Endodermal cell (in vitro differentiated cells): ENCODE measurements around the gene TTC7B. TPM values are rescaled to one million over a fixed set of nuclear protein-coding genes. Genes with fewer than 3 reads are reported as not detected.

ENCODE experiments used
- DNase-seq: peaks from one replicate; pipeline ENCODE4 v3.0.0-alpha.2; 2017
- H3K27ac ChIP-seq: 2 replicates; pipeline ENCODE4 v1.5.1; 2013; ENCODE audit warnings: mild to moderate bottlenecking, low read depth, low read length, moderate library complexity
- H3K27me3 ChIP-seq: 2 replicates; pipeline ENCODE4 v1.6.1; 2013; ENCODE audit warnings: mild to moderate bottlenecking, low read length, moderate library complexity; ENCODE audit not compliant: insufficient read depth, control insufficient read depth, poor library complexity, severe bottlenecking
- H3K36me3 ChIP-seq: 2 replicates; pipeline ENCODE4 v1.7.0; 2013; ENCODE audit warnings: mild to moderate bottlenecking, low read length, moderate library complexity; ENCODE audit not compliant: control insufficient read depth, insufficient read depth
- H3K4me1 ChIP-seq: one replicate; pipeline ENCODE4 v1.7.0; 2013; ENCODE audit warnings: low read length; ENCODE audit not compliant: control insufficient read depth, insufficient read depth
- H3K4me3 ChIP-seq: 2 replicates; pipeline ENCODE4 v1.5.1; 2013; ENCODE audit warnings: mild to moderate bottlenecking, low read length, moderate library complexity
- H3K9ac ChIP-seq: 2 replicates; pipeline ENCODE4 v1.6.1; 2013; ENCODE audit warnings: mild to moderate bottlenecking, low read length, moderate library complexity; ENCODE audit not compliant: poor library complexity, severe bottlenecking; ENCODE audit errors: extremely low read depth
- H3K9me3 ChIP-seq: 2 replicates; pipeline ENCODE4 v1.6.1; 2013; ENCODE audit warnings: mild to moderate bottlenecking, low read length, moderate library complexity; ENCODE audit not compliant: control insufficient read depth
- H3K27ac Mint-ChIP-seq: 2 replicates; pipeline ENCODE4 v1.8.0; 2020; ENCODE audit warnings: mixed read lengths
- H3K27me3 Mint-ChIP-seq: 2 replicates; pipeline ENCODE4 v1.8.0; 2021; ENCODE audit warnings: mild to moderate bottlenecking, mixed read lengths; ENCODE audit not compliant: insufficient read depth
- H3K36me3 Mint-ChIP-seq: 2 replicates; pipeline ENCODE4 v1.8.0; 2020; ENCODE audit warnings: low read depth, mixed read lengths
- H3K4me1 Mint-ChIP-seq: 2 replicates; pipeline ENCODE4 v1.8.0; 2020; ENCODE audit warnings: mixed read lengths
- H3K4me3 Mint-ChIP-seq: 2 replicates; pipeline ENCODE4 v1.8.0; 2020; ENCODE audit warnings: mild to moderate bottlenecking, moderate library complexity, mixed read lengths
- H3K9me3 Mint-ChIP-seq: 2 replicates; pipeline ENCODE4 v1.8.0; 2020; ENCODE audit warnings: mild to moderate bottlenecking, mixed read lengths
- WGBS, 2 experiments: methylation state at CpG; one replicate each; pipeline versions ENCODE4 v1.1.5 to v1.1.7; 2013; ENCODE audit warnings: missing lambda C conversion rate in 2 of 2, mixed read lengths in 1 of 2; ENCODE audit not compliant: insufficient coverage in 1 of 2, insufficient read length in 1 of 2; 5-methylcytosine and 5-hydroxymethylcytosine counted together
- total RNA-seq, 2 donors: library from RNA; stranded (reverse); fragmentation: NEBNext Ultra II Directional in 1 of 2; extraction: Animal tissue kit (Norgen Biotek cat#: 25700) in 1 of 2; gene quantifications; 2 replicates in 1 of 2; 3 replicates in 1 of 2; pipeline ENCODE4 v1.2.1, GENCODE V29; 2021
- TF ChIP-seq, protein P1 (sequence below): fragments of 200-600 bp; sonication (generic); conservative IDR thresholded peaks from 2 replicates; pipeline ENCODE4 v1.5.0; 2021; ENCODE audit warnings: antibody characterized with exemption, mild to moderate bottlenecking

The TTC7B gene
- total RNA-seq, 2 donors from 2014 or later: 51.3 to 62.6 TPM

DNA sequence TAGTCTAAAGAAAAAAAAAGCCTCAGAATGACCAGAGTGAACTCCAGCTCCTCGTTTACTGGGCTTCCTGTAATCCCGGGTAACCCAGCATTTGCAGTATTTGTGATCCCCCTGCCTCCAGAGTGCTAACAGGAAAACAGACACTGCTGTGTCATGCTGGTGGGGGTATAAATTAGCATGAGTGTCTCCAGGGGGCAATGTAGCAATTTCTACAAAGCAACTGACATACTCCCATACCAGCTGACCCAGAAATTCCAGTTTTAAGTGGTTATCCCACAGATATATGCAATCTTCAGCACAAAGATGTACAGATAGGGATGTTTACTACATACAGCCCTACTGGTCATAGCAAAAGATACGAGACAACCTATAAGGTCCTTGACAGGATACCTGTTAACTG is 18.8 kb downstream of the TTC7B start:
- no peaks in the 10 kb centered on the region for H3K36me3 Mint-ChIP-seq
- no peaks in the 10 kb centered on the region for H3K36me3 ChIP-seq
- H3K4me3 Mint-ChIP-seq: no peak overlapping the region
- no peak overlapping the region for H3K4me3 ChIP-seq
- H3K27ac ChIP-seq: no peak overlapping the region
- no peaks in the 10 kb centered on the region for H3K27me3 ChIP-seq
- no peak for DNase-seq
- H3K9ac ChIP-seq: no peak overlapping the region
- peaks cover 5% of the 10 kb centered on the region for H3K4me1 Mint-ChIP-seq
- no peaks in the 10 kb centered on the region for H3K4me1 ChIP-seq
- no peaks in the 10 kb centered on the region for H3K27me3 Mint-ChIP-seq
- WGBS, 2 experiments: 92 to 100% methylated on average over 1 to 3 of the region's 3 CpGs
- no peak overlapping the region for H3K27ac Mint-ChIP-seq
- H3K9me3 Mint-ChIP-seq: no peaks in the 10 kb centered on the region
- H3K9me3 ChIP-seq: no peaks in the 10 kb centered on the region
- TF ChIP-seq, protein P1, sequence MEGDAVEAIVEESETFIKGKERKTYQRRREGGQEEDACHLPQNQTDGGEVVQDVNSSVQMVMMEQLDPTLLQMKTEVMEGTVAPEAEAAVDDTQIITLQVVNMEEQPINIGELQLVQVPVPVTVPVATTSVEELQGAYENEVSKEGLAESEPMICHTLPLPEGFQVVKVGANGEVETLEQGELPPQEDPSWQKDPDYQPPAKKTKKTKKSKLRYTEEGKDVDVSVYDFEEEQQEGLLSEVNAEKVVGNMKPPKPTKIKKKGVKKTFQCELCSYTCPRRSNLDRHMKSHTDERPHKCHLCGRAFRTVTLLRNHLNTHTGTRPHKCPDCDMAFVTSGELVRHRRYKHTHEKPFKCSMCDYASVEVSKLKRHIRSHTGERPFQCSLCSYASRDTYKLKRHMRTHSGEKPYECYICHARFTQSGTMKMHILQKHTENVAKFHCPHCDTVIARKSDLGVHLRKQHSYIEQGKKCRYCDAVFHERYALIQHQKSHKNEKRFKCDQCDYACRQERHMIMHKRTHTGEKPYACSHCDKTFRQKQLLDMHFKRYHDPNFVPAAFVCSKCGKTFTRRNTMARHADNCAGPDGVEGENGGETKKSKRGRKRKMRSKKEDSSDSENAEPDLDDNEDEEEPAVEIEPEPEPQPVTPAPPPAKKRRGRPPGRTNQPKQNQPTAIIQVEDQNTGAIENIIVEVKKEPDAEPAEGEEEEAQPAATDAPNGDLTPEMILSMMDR: no peak

DNA sequence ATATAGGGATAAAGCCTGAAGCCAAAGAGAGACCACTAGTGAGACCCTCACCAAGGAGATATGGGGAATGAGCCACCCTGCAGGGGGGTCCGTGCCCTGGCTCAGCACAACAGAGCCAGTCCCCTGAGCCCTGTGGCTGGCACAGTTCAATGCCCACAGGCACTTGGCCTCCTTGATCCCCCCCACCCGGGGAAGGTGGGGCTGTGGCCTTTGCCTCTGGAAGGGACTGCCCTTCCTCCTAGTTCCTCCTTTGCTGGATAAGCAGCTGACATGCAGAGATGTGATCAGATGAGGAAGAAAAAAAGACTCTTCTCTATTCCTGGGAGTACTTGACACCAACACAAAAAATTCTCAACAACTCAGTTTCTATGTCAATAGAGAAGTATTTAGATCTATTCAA is 19.9 kb downstream of the TTC7B start:
- Histone ChIP-seq H3K36me3 (no peaks in the 10 kb centered on the region), H3K4me3 (no peak overlapping the region), H3K9me3 (no peaks in the 10 kb centered on the region), H3K4me1 (no peaks in the 10 kb centered on the region), H3K9ac (no peak overlapping the region), H3K27ac (no peak overlapping the region), H3K27me3 (no peaks in the 10 kb centered on the region)
- DNase-seq: no peak
- H3K9me3 Mint-ChIP-seq: no peaks in the 10 kb centered on the region
- no peaks in the 10 kb centered on the region for H3K27me3 Mint-ChIP-seq
- WGBS, 2 experiments: 90 to 100% methylated on average over 1 to 2 of the region's 2 CpGs
- no peak overlapping the region for H3K4me3 Mint-ChIP-seq
- H3K36me3 Mint-ChIP-seq: no peaks in the 10 kb centered on the region
- H3K27ac Mint-ChIP-seq: no peak overlapping the region
- TF ChIP-seq, protein P1: no peak
- H3K4me1 Mint-ChIP-seq: peaks cover 5% of the 10 kb centered on the region

DNA sequence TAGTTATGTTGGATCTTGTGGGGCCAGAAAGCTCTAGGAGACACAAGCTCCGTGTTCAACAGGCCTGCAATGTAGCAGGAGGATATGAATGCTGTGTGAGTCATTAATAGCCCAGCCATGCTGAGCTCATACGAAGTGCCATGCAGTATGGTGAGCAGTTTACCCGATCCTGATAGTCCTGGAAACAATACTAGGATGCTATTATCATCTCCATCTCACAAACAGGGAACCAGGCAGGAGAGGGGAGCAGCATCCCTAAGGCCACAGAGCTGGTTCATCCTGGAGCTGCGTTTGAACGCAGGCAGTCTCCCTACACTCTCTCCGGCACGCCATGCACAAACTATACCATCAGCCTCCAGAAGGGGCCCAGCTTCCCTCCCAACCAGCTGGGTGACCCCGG is 20.5 kb downstream of the TTC7B start:
- Histone ChIP-seq H3K27me3 (no peaks in the 10 kb centered on the region), H3K4me1 (no peaks in the 10 kb centered on the region), H3K27ac (no peak overlapping the region), H3K4me3 (no peak overlapping the region), H3K36me3 (no peaks in the 10 kb centered on the region), H3K9me3 (no peaks in the 10 kb centered on the region), H3K9ac (no peak overlapping the region)
- TF ChIP-seq, protein P1: no peak
- no peaks in the 10 kb centered on the region for H3K36me3 Mint-ChIP-seq
- H3K27ac Mint-ChIP-seq: no peak overlapping the region
- no peaks in the 10 kb centered on the region for H3K9me3 Mint-ChIP-seq
- 82 to 83% methylated on average over 5 to 8 of the region's 8 CpGs for WGBS, 2 experiments
- H3K27me3 Mint-ChIP-seq: no peaks in the 10 kb centered on the region
- peaks cover 5% of the 10 kb centered on the region for H3K4me1 Mint-ChIP-seq
- no peak overlapping the region for H3K4me3 Mint-ChIP-seq
- no peak for DNase-seq
